ENCODE measurements around the gene MAPK12.

DNA sequence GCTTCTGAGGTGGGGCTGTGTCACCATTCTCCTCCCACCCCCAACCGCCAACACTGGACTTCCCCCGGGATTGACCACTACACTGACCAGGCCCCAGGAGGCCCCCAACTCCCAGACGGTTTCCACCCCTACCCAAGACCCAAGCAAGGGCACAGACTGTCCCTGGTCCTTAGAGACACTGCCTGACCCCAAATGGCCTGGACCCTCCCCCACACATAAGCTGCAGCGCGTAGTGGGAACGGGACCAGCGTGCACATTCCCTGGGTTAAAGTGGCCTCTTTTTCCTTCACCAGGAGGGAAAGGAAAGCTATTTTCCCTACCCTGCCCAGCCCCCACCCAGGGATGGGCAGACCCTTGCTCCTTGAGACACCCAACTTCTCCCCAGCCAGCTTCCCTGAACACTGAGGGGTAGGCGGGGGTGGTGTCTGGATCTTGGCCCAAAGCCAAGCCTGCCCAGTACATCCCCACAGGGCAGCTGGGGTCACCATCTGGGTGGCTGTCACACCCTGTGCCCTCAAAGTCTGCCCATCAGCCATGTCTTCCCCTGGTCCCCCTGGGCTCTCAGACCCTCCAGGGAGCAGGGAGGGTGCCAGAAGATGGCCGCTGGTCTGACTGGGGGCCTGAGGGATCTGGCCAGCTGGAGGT, 1.6 kb upstream of the MAPK12 start:
- TF ChIP-seq SRF (IDR thresholded peaks at IDR 0.05; ENCODE audit: low read depth) (no peak), POLR2A (IDR thresholded peaks at IDR 0.05; ENCODE audit: borderline replicate concordance, extremely low read depth, insufficient read depth, insufficient read length) (no peak)
- TF ChIP-seq, protein P1, sequence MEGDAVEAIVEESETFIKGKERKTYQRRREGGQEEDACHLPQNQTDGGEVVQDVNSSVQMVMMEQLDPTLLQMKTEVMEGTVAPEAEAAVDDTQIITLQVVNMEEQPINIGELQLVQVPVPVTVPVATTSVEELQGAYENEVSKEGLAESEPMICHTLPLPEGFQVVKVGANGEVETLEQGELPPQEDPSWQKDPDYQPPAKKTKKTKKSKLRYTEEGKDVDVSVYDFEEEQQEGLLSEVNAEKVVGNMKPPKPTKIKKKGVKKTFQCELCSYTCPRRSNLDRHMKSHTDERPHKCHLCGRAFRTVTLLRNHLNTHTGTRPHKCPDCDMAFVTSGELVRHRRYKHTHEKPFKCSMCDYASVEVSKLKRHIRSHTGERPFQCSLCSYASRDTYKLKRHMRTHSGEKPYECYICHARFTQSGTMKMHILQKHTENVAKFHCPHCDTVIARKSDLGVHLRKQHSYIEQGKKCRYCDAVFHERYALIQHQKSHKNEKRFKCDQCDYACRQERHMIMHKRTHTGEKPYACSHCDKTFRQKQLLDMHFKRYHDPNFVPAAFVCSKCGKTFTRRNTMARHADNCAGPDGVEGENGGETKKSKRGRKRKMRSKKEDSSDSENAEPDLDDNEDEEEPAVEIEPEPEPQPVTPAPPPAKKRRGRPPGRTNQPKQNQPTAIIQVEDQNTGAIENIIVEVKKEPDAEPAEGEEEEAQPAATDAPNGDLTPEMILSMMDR (IDR thresholded peaks at IDR 0.05 in 2 of 3, conservative IDR thresholded peaks at IDR 0.05 in 1 of 3; ENCODE audit: borderline replicate concordance in 1 of 3, insufficient read depth in 1 of 3, low read depth in 2 of 3, low read length in 2 of 3), result no peak
